HepG2 (cell line): ENCODE results near the gene MEA1. TPM values are rescaled to one million over a fixed set of nuclear protein-coding genes. Genes with fewer than 3 reads are reported as not detected.

Experiments used
- ATF2 ChIP-seq: sonication (generic); formaldehyde crosslinking; IDR thresholded peaks from 2 replicates; pipeline ENCODE4 v1.4.0; 2020; ENCODE audit warnings: missing genetic modification reagents
- ELF4 ChIP-seq: sonication (generic); formaldehyde crosslinking; IDR thresholded peaks from 2 replicates; pipeline ENCODE4 v1.5.0; 2020; ENCODE audit warnings: missing genetic modification reagents, mild to moderate bottlenecking, moderate library complexity, borderline replicate concordance
- FOXP1 ChIP-seq, 2 experiments: fragments of 450-650 bp in 1 of 2; IDR thresholded peaks; 2 replicates each; pipeline ENCODE4 v1.6.1; 2017 to 2018; ENCODE audit warnings: antibody characterized with exemption in 1 of 2
- GMEB1 ChIP-seq: sonication (generic); formaldehyde crosslinking; IDR thresholded peaks from 2 replicates; pipeline ENCODE4 v1.5.1; 2020; ENCODE audit warnings: missing genetic modification reagents, mild to moderate bottlenecking, borderline replicate concordance
- HINFP ChIP-seq: sonication (generic); formaldehyde crosslinking; IDR thresholded peaks from 2 replicates; pipeline ENCODE4 v1.4.0; 2020; ENCODE audit warnings: low read depth, mild to moderate bottlenecking, missing genetic modification reagents
- HMG20B ChIP-seq: conservative IDR thresholded peaks from 2 replicates; pipeline ENCODE4 v1.6.1; 2016; ENCODE audit warnings: missing genetic modification reagents, missing compliant biosample characterization
- HOXA9 ChIP-seq: sonication (generic); formaldehyde crosslinking; IDR thresholded peaks from 2 replicates; pipeline ENCODE4 v1.8.1; 2022; ENCODE audit warnings: missing genetic modification reagents, mild to moderate bottlenecking, moderate library complexity, borderline replicate concordance
- JARID2 ChIP-seq: sonication (generic); formaldehyde crosslinking; IDR thresholded peaks from 2 replicates; pipeline ENCODE4 v1.8.1; 2023; ENCODE audit warnings: missing genetic modification reagents, inconsistent platforms; ENCODE audit not compliant: insufficient replicate concordance
- KAT2B ChIP-seq: fragments of 150-350 bp; IDR thresholded peaks from 2 replicates; pipeline ENCODE4 v1.6.1; 2014; ENCODE audit warnings: low read depth, low read length, borderline replicate concordance
- MLLT10 ChIP-seq: sonication (generic); formaldehyde crosslinking; IDR thresholded peaks from 2 replicates; pipeline ENCODE4 v1.4.0; 2020; ENCODE audit warnings: missing genetic modification reagents
- RARA ChIP-seq: IDR thresholded peaks from 2 replicates; pipeline ENCODE4 v1.6.1; 2016; ENCODE audit warnings: missing genetic modification reagents, missing compliant biosample characterization
- RORA ChIP-seq: sonication (generic); formaldehyde crosslinking; IDR thresholded peaks from 2 replicates; pipeline ENCODE4 v1.5.0; 2020; ENCODE audit warnings: mild to moderate bottlenecking, missing genetic modification reagents, moderate library complexity
- SRSF9 ChIP-seq: fragments of 200-400 bp; formaldehyde crosslinking; IDR thresholded peaks from 2 replicates; pipeline ENCODE4 v1.6.1; 2018; ENCODE audit warnings: borderline replicate concordance, mild to moderate bottlenecking, low read depth, low read length; ENCODE audit not compliant: insufficient read depth, poor library complexity, severe bottlenecking
- TFDP1 ChIP-seq: IDR thresholded peaks from 2 replicates; pipeline ENCODE4 v1.6.1; 2016; ENCODE audit warnings: missing compliant biosample characterization, missing genetic modification reagents, borderline replicate concordance
- TGIF2 ChIP-seq: IDR thresholded peaks from 2 replicates; pipeline ENCODE4 v1.6.1; 2016; ENCODE audit warnings: control low read depth, missing compliant biosample characterization
- ZMYM3 ChIP-seq: sonication (generic); formaldehyde crosslinking; IDR thresholded peaks from 2 replicates; pipeline ENCODE4 v1.5.1; 2020; ENCODE audit warnings: mild to moderate bottlenecking, missing genetic modification reagents
- ZNF24 ChIP-seq: fragments of 450-650 bp; IDR thresholded peaks from 2 replicates; pipeline ENCODE4 v1.6.1; 2017; ENCODE audit warnings: antibody characterized with exemption, mild to moderate bottlenecking
- ZNF326 ChIP-seq: sonication (generic); formaldehyde crosslinking; IDR thresholded peaks from 2 replicates; pipeline ENCODE4 v1.4.0; 2020; ENCODE audit warnings: missing genetic modification reagents, borderline replicate concordance
- ZNF331 ChIP-seq: sonication (generic); formaldehyde crosslinking; IDR thresholded peaks from 2 replicates; pipeline ENCODE4 v1.4.0; 2020; ENCODE audit warnings: missing genetic modification reagents
- ZNF383 ChIP-seq: sonication (generic); formaldehyde crosslinking; IDR thresholded peaks from 2 replicates; pipeline ENCODE4 v1.4.0; 2020; ENCODE audit warnings: missing genetic modification reagents, mild to moderate bottlenecking, borderline replicate concordance
- ZNF660 ChIP-seq: sonication (generic); formaldehyde crosslinking; IDR thresholded peaks from 2 replicates; pipeline ENCODE4 v1.5.1; 2020; ENCODE audit warnings: mild to moderate bottlenecking, low read depth, missing genetic modification reagents, borderline replicate concordance
- ZSCAN12 ChIP-seq: sonication (generic); formaldehyde crosslinking; IDR thresholded peaks from 2 replicates; pipeline ENCODE4 v1.9.0; 2021; ENCODE audit warnings: mild to moderate bottlenecking, missing genetic modification reagents
- ZSCAN20 ChIP-seq: sonication (generic); formaldehyde crosslinking; IDR thresholded peaks from 2 replicates; pipeline ENCODE4 v1.4.0; 2020; ENCODE audit warnings: missing genetic modification reagents, mild to moderate bottlenecking, borderline replicate concordance
- polyA plus RNA-seq, 8 experiments: library from polyadenylated mRNA; depleted of rRNA in 3 of 8; stranded (reverse) in 7 of 8; unstranded in 1 of 8; fragments of >200 nt; fragmentation: Illumina TruSeq in 4 of 8; extraction: Trizol in 4 of 8; gene quantifications; 2 replicates each; pipeline versions ENCODE4 v1.2.1 to v1.2.3, GENCODE V29; 2011 to 2016; ENCODE audit warnings: low read depth in 4 of 8, missing spikeins in 1 of 8, mixed read lengths in 1 of 8; ENCODE audit not compliant: insufficient read depth in 1 of 8
- total RNA-seq, 5 experiments: library from RNA; depleted of rRNA; stranded (reverse); fragments of >200 nt; fragmentation: Illumina TruSeq; extraction: Trizol; gene quantifications; 2 replicates each; pipeline ENCODE4 v1.2.3, GENCODE V29; 2016; ENCODE audit warnings: low read depth in 1 of 5

MEA1 gene
- total and polyA plus RNA-seq, 2 of the 13 experiments (the other 11 are each of a cell fraction or from before 2014, with no cell fraction given) = 75.6 to 86.2 TPM

GRCh38 chr6:43013843-43014433, at the start of gene MEA1, which contains the start of gene KLHDC3 (continued):
- TF ChIP-seq ATF2 (CRISPR knock-in tag) (no peak), HMG20B (CRISPR knock-in tag) (0 out of 2 replicates have a peak, but pooled peaks have one; percentile 18), TFDP1 (CRISPR knock-in tag) (peak; percentile 84), FOXP1 (IDR thresholded peaks at IDR 0.05) (no peak), FOXP1 (CRISPR knock-in tag; IDR thresholded peaks at IDR 0.05) (peak; percentile 63; the same call in 1 of the 2 replicates), ZNF660 (CRISPR knock-in tag) (no peak), RARA (CRISPR knock-in tag) (peak; percentile 27; the same call in 1 of the 2 replicates), ELF4 (CRISPR knock-in tag) (no peak; the same call in 1 of the 2 replicates), HOXA9 (no peak), ZNF331 (CRISPR knock-in tag) (peak; percentile 84), KAT2B (no peak), JARID2 (CRISPR knock-in tag) (no peak), GMEB1 (CRISPR knock-in tag) (peak; percentile 96), ZNF383 (CRISPR knock-in tag) (no peak), ZSCAN20 (CRISPR knock-in tag) (no peak), TGIF2 (CRISPR knock-in tag) (peak; percentile 88), ZNF326 (no peak), SRSF9 (no peak), ZSCAN12 (CRISPR knock-in tag) (no peak), MLLT10 (CRISPR knock-in tag) (no peak), HINFP (CRISPR knock-in tag) (peak; percentile 40; the same call in 1 of the 2 replicates), RORA (CRISPR knock-in tag) (no peak), ZMYM3 (CRISPR knock-in tag) (no peak), ZNF24 (no peak)
